Ascending aorta (tissue), 2 donors: ENCODE results near the gene ATP1A3. TPM values are rescaled to one million over a fixed set of nuclear protein-coding genes. Genes with fewer than 3 reads are reported as not detected.

Experiments
- DNase-seq, 2 donors: peaks; one replicate each; pipeline ENCODE4 v3.0.0-alpha.2; 2019; ENCODE audit warnings: low spot score in 2 of 2
- H3K27ac ChIP-seq, 2 donors: fragments of 200-600 bp; sonication (generic); one replicate each; pipeline ENCODE4 v1.5.1; 2016 to 2017; ENCODE audit warnings: mild to moderate bottlenecking in 1 of 2
- H3K27me3 ChIP-seq: fragments of 200-600 bp; sonication (generic); one replicate; pipeline ENCODE4 v1.5.1; 2017
- H3K36me3 ChIP-seq, 2 donors: fragments of 200-600 bp; sonication (generic); one replicate each; pipeline ENCODE4 v1.5.1; 2016
- H3K4me1 ChIP-seq, 2 donors: fragments of 200-600 bp; sonication (generic); one replicate each; pipeline ENCODE4 v1.5.1; 2016 to 2017; ENCODE audit warnings: mild to moderate bottlenecking in 1 of 2
- H3K4me3 ChIP-seq, 2 donors: fragments of 200-600 bp; sonication (generic); one replicate each; pipeline ENCODE4 v1.5.1; 2016 to 2017; ENCODE audit warnings: mild to moderate bottlenecking in 1 of 2
- H3K9me3 ChIP-seq, 2 donors: fragments of 200-600 bp; sonication (generic); one replicate each; pipeline ENCODE4 v1.5.1; 2016
- intact Hi-C: fragments of 100-400 bp; cut with DNase I; formaldehyde crosslinking; loops from one replicate; pipeline ENCODE4 v1.15.1; 2023
- total RNA-seq: library from RNA; depleted of rRNA; stranded (reverse); fragments of >200 nt; gene quantifications from one replicate; pipeline ENCODE4 v1.1.0, GENCODE V29; 2016
- TF ChIP-seq, protein P1 (sequence below), 3 experiments: fragments of 200-600 bp in 2 of 3; fragments of 450-650 bp in 1 of 3; sonication (generic) in 2 of 3; IDR thresholded peaks; one replicate each; pipeline ENCODE4 v1.5.1; 2016 to 2019; ENCODE audit warnings: antibody characterized with exemption in 3 of 3, mild to moderate bottlenecking in 1 of 3, moderate library complexity in 1 of 3

ATP1A3 gene
- total RNA-seq, 1 donor from 2014 or later: 1.1 TPM

DNA sequence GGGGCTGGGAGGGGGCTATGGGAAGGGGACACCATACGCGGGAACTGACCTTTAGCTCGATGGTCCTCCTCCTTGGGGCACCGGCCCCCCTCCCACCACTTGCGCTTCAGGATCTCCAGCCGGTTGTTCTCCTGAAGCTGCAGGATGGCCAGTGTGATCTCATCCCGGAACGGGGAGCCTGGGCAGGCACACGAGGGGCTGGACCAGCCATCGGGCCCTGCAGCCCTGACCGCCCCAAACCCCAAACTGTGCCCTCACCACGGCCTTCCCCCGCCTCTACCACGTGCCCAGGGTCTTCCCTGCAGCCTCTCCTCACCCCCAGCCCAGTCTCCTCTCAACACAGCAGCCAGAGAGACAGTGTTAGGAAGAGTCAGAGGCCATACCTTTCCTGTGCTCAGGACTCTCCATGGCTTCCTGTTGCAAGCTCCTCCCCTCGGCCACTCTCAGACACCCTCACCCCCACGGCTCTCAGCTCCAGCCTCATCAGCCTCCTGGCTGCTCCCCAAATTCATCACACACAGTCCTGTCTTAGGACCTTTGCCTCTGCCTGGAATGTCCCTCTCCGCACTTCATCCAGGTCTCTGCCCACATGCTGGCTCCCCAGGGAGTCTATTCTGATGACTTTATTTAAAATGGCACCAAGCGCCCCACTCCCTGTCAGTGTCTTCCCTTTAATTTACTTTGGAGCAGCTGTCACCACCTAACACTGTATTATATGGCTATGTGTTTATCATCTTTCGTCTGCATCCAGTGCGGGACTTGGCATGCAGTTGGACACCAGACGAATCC, 9.7 kb upstream of the ATP1A3 start:
- no peaks in the 10 kb centered on the region for H3K27me3 ChIP-seq
- intact Hi-C loops: no loop called here
- H3K27ac ChIP-seq: no peak overlapping the region
- H3K9me3 ChIP-seq: no peaks in the 10 kb centered on the region
- no peak for DNase-seq
- H3K4me1 ChIP-seq: no peaks in the 10 kb centered on the region
- H3K36me3 ChIP-seq: peaks cover 6 to 30% of the 10 kb centered on the region in 2 donors
- no peak overlapping the region for H3K4me3 ChIP-seq
- TF ChIP-seq, protein P1, sequence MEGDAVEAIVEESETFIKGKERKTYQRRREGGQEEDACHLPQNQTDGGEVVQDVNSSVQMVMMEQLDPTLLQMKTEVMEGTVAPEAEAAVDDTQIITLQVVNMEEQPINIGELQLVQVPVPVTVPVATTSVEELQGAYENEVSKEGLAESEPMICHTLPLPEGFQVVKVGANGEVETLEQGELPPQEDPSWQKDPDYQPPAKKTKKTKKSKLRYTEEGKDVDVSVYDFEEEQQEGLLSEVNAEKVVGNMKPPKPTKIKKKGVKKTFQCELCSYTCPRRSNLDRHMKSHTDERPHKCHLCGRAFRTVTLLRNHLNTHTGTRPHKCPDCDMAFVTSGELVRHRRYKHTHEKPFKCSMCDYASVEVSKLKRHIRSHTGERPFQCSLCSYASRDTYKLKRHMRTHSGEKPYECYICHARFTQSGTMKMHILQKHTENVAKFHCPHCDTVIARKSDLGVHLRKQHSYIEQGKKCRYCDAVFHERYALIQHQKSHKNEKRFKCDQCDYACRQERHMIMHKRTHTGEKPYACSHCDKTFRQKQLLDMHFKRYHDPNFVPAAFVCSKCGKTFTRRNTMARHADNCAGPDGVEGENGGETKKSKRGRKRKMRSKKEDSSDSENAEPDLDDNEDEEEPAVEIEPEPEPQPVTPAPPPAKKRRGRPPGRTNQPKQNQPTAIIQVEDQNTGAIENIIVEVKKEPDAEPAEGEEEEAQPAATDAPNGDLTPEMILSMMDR (IDR thresholded peaks at IDR 0.05): no peak

DNA sequence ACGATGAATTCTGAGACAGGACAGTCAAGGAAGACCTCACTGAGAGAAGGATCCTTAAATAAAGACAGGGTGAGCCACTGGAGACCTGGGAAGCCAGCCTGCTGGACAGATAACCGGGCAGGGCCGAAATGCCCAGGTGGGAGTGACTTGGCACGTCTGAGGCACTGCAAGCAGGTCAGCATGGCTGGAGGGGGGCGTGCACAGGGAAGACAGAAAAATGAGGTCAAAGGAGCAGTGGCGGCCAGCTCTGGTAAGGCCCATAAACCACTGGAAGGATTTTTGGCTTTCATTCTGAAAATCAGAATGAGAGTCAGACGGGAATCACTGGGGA, 5.8 kb upstream of the ATP1A3 start:
- no peak overlapping the region for H3K4me3 ChIP-seq
- no peaks in the 10 kb centered on the region for H3K4me1 ChIP-seq
- H3K27ac ChIP-seq: no peak overlapping the region
- TF ChIP-seq, protein P1 (IDR thresholded peaks at IDR 0.05): no peak
- peaks cover 2 to 12% of the 10 kb centered on the region in 2 donors for H3K36me3 ChIP-seq
- H3K27me3 ChIP-seq: no peaks in the 10 kb centered on the region
- H3K9me3 ChIP-seq: no peaks in the 10 kb centered on the region
- intact Hi-C loops: no loop called here
- no peak for DNase-seq

DNA sequence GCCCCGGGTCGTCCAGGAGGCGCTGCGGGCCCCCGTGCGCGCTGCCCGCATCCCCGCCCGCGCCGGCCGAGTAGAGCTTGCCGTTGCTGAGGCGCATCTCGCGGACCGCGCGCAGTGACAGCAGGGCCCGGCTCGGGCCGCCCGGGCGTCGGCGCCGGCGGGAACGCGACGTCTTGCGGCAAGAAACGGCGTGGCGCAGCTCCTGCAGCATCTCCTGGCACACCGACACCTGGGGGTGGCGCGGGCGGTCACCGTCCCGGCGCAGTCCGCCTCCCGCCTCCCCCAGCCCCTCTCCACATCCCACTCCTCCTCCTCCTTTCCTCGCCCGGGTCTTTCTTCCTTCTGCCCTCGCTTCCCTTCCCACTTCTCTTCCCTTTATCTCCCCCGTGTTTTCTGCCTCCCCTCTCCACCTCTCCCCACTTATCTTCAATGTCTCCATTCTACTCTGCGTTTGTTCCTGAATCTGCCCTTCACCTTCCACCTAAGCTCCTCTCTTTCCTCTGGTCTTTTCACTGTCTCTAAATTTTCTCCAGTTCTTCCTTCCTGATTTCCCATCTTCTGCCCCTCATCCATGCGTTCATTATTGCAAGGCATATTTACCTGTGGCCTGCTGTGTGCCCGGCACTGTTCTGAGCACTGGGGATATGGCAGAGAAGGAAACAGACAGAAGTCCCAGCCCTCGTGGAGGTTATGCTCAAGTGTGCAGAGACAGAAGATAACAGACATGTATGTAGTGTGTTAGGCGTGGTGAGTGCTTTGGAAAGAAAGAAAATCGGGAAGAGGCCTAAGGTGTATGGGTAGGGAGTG, 5.2 kb upstream of the ATP1A3 start:
- intact Hi-C loops: no loop called here
- no peaks in the 10 kb centered on the region for H3K9me3 ChIP-seq
- peaks cover 6% of the 10 kb centered on the region for H3K27me3 ChIP-seq
- no peak overlapping the region for H3K4me3 ChIP-seq
- TF ChIP-seq, protein P1 (IDR thresholded peaks at IDR 0.05): no peak
- no peaks in the 10 kb centered on the region for H3K4me1 ChIP-seq
- DNase-seq: no peak
- H3K36me3 ChIP-seq: peaks cover 2 to 7% of the 10 kb centered on the region in 2 donors
- H3K27ac ChIP-seq: no peak overlapping the region

DNA sequence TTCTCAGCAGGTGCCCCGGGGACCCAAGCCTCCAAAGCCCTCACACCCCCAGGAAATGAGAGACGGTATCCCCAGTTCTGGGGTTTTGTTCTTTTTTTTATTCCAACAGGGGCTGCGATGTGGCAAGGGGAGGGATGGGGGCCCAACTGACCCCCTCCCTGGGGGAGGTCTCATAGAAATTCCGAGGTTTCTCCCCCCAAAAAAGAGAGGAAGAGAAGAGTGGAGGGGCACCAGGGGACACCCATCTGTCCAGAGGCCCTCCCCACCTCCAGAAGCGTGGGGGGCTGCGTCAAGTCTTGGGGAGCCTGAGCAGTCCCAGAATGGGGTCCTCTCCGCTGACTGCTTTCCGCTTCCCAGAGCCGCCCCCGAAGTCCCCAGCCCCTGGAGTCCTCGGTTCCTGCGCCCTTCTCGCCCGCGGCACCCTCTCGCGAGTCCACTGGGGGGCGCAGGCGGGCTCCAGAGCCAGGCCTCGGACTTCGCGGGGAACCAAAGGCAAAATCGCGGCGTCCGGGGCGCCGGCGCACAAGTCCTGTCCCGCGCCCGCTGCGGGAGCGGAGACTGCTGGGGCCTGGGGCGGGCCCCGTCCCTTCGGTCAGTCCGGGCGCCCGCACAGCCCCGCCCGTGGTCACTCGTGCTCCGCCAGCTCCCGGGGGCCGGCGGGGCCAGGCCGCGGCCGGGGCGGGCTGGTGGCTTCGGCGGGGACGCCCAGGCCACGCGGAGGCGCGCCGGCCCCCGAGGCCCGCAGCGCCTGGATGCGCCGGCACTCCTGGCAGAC, 4.4 kb upstream of the ATP1A3 start:
- Histone ChIP-seq H3K36me3 (no peaks in the 10 kb centered on the region), H3K4me1 (peaks cover 0 to 6% of the 10 kb centered on the region in 2 donors), H3K9me3 (no peaks in the 10 kb centered on the region), H3K4me3 (no peak overlapping the region), H3K27me3 (peaks cover 12% of the 10 kb centered on the region), H3K27ac (no peak overlapping the region)
- DNase-seq: no peak
- intact Hi-C loops: no loop called here
- TF ChIP-seq, protein P1 (IDR thresholded peaks at IDR 0.05): peak; percentile 11 to 54 (median 23)

DNA sequence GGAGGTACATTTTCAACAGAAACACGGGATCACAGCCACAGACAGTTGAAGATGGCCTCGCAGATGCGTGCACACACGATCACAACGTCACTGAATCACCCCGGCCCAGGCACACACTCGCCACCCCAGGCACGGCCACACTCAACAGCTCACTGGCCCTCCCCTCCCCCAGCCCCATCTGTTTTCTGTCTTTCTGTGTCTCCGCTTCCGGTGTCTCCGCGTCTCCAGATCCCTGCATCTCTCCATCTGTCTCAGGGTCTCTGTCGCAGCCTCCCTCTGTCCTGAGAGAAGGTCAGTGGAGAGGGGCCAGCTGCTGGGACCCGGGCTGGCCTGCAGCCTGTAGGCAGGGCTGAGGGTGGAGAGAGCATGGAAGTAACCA, 3.8 kb upstream of the ATP1A3 start:
- no peak overlapping the region for H3K4me3 ChIP-seq
- peaks cover 0 to 6% of the 10 kb centered on the region in 2 donors for H3K4me1 ChIP-seq
- no peak overlapping the region for H3K27ac ChIP-seq
- H3K27me3 ChIP-seq: peaks cover 12% of the 10 kb centered on the region
- H3K9me3 ChIP-seq: no peaks in the 10 kb centered on the region
- DNase-seq: no peak
- TF ChIP-seq, protein P1 (IDR thresholded peaks at IDR 0.05): no peak
- intact Hi-C loops: no loop called here
- H3K36me3 ChIP-seq: no peaks in the 10 kb centered on the region
